Astrocyte of the hippocampus (primary cell): ENCODE measurements around the gene SUMF2.
"Not testable (repeated sequence)": the region's sequence is repeated elsewhere in the genome, so short reads cannot be mapped to it uniquely, and the experiment has no call there.

ENCODE experiments used
- DNase-seq: peaks from one replicate; pipeline ENCODE4 v3.0.0; 2011; ENCODE audit warnings: low read depth, low spot score

Gene SUMF2

GRCh38 chr7:56106108-56107073 lies 42.3 kb downstream of the SUMF2 start, which contains the start of gene CHCHD2:
CHCHD2 (minus strand) TSS chr7:56106476; CDS start chr7:56106413, 63 bp downstream.
- peak; percentile 99 for DNase-seq

GRCh38 chr7:56107954-56108258 lies 43.8 kb downstream of the SUMF2 start:
- DNase-seq = no peak

- no peak for DNase-seq
Observed at GRCh38 chr7:56110611-56111010, 46.5 kb downstream of the SUMF2 start.

GRCh38 chr7:56112244-56112643 lies 48.2 kb downstream of the SUMF2 start:
- DNase-seq = not testable (repeated sequence)

- no peak for DNase-seq
Observed at GRCh38 chr7:56115852-56116538, 51.9 kb downstream of the SUMF2 start, which contains the start of gene NUPR2. NUPR2 (minus strand) TSS chr7:56116417; CDS start chr7:56116314, 103 bp downstream.

- no peak for DNase-seq
Observed at GRCh38 chr7:56121440-56121839, 57.4 kb downstream of the SUMF2 start.

GRCh38 chr7:56124981-56125380 lies 60.9 kb downstream of the SUMF2 start:
- DNase-seq = no peak

- DNase-seq = no peak
Observed at GRCh38 chr7:56125831-56126230, 61.7 kb downstream of the SUMF2 start.

GRCh38 chr7:56127241-56127975 lies 63.3 kb downstream of the SUMF2 start:
- DNase-seq = no peak
